ENCODE data around the gene TEAD1. TPM values are rescaled to one million over a fixed set of nuclear protein-coding genes. Genes with fewer than 3 reads are reported as not detected.

The TEAD1 gene
- polyA plus RNA-seq, 1 donor from 2014 or later = 12.2 TPM

DNA sequence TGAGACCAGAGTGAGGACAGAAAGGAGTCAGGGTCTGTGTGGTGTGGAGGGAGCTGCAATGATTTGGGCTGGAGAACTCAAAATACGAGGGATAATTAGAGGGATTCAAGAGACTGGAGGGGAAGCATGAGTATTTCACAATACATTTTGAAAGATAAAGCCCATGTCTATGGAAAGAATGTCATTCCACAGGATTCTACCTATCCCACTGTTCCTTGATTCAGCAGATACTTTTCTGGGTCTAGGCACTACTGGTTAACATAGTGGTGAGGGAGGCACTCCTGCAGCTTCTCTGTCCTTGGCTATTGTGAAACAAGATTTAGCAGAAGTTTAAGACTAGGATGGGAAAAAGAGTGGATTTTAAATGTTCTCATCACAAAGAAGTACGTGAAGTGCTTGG, 262.0 kb downstream of the TEAD1 start:
- H3K4me3 ChIP-seq (ENCODE audit: low read length) = no peak overlapping the region
- no peak overlapping the region for H3K27ac ChIP-seq (ENCODE audit: low read length)
- H3F3A ChIP-seq (ENCODE audit: insufficient read depth, low read length, poor library complexity, severe bottlenecking) = no peaks in the 10 kb centered on the region
- no peaks in the 10 kb centered on the region for H3K27me3 ChIP-seq (ENCODE audit: insufficient read depth, low read depth, low read length)
- H3K9ac ChIP-seq (ENCODE audit: low read length) = no peak overlapping the region
- no peaks in the 10 kb centered on the region for H4K20me1 ChIP-seq (ENCODE audit: insufficient read depth)
- H3K9me2 ChIP-seq (ENCODE audit: insufficient read depth, low read length) = no peaks in the 10 kb centered on the region
- TF ChIP-seq EZH2 (IDR thresholded peaks at IDR 0.05; ENCODE audit: borderline replicate concordance, insufficient read depth, low read length, poor library complexity, severe bottlenecking) (no peak), POLR2AphosphoS5 (IDR thresholded peaks at IDR 0.05) (no peak), SMC3 (conservative IDR thresholded peaks at IDR 0.05; ENCODE audit: poor library complexity) (no peak), RAD21 (conservative IDR thresholded peaks at IDR 0.05) (no peak), MXI1 (conservative IDR thresholded peaks at IDR 0.05; ENCODE audit: poor library complexity, severe bottlenecking) (no peak), TAF1 (IDR thresholded peaks at IDR 0.05; ENCODE audit: low read depth) (no peak), EP300 (conservative IDR thresholded peaks at IDR 0.05; ENCODE audit: poor library complexity, severe bottlenecking) (no peak)
- TF ChIP-seq, protein P1, sequence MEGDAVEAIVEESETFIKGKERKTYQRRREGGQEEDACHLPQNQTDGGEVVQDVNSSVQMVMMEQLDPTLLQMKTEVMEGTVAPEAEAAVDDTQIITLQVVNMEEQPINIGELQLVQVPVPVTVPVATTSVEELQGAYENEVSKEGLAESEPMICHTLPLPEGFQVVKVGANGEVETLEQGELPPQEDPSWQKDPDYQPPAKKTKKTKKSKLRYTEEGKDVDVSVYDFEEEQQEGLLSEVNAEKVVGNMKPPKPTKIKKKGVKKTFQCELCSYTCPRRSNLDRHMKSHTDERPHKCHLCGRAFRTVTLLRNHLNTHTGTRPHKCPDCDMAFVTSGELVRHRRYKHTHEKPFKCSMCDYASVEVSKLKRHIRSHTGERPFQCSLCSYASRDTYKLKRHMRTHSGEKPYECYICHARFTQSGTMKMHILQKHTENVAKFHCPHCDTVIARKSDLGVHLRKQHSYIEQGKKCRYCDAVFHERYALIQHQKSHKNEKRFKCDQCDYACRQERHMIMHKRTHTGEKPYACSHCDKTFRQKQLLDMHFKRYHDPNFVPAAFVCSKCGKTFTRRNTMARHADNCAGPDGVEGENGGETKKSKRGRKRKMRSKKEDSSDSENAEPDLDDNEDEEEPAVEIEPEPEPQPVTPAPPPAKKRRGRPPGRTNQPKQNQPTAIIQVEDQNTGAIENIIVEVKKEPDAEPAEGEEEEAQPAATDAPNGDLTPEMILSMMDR (IDR thresholded peaks at IDR 0.05; ENCODE audit: poor library complexity, severe bottlenecking) = no peak
- TF ChIP-seq, protein P2, sequence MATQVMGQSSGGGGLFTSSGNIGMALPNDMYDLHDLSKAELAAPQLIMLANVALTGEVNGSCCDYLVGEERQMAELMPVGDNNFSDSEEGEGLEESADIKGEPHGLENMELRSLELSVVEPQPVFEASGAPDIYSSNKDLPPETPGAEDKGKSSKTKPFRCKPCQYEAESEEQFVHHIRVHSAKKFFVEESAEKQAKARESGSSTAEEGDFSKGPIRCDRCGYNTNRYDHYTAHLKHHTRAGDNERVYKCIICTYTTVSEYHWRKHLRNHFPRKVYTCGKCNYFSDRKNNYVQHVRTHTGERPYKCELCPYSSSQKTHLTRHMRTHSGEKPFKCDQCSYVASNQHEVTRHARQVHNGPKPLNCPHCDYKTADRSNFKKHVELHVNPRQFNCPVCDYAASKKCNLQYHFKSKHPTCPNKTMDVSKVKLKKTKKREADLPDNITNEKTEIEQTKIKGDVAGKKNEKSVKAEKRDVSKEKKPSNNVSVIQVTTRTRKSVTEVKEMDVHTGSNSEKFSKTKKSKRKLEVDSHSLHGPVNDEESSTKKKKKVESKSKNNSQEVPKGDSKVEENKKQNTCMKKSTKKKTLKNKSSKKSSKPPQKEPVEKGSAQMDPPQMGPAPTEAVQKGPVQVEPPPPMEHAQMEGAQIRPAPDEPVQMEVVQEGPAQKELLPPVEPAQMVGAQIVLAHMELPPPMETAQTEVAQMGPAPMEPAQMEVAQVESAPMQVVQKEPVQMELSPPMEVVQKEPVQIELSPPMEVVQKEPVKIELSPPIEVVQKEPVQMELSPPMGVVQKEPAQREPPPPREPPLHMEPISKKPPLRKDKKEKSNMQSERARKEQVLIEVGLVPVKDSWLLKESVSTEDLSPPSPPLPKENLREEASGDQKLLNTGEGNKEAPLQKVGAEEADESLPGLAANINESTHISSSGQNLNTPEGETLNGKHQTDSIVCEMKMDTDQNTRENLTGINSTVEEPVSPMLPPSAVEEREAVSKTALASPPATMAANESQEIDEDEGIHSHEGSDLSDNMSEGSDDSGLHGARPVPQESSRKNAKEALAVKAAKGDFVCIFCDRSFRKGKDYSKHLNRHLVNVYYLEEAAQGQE (IDR thresholded peaks at IDR 0.05; ENCODE audit: borderline replicate concordance) = no peak
- H3K4me2 ChIP-seq (ENCODE audit: low read length) = no peak overlapping the region
- no peaks in the 10 kb centered on the region for H3K36me3 ChIP-seq (ENCODE audit: insufficient read depth, low read length)
- no peak overlapping the region for H2AFZ ChIP-seq (ENCODE audit: low read depth, low read length)
- no peaks in the 10 kb centered on the region for H3K9me3 ChIP-seq (ENCODE audit: low read length)
- H3K79me2 ChIP-seq (replicated peaks; ENCODE audit: insufficient read depth, low read length) = no peaks in the 10 kb centered on the region

DNA sequence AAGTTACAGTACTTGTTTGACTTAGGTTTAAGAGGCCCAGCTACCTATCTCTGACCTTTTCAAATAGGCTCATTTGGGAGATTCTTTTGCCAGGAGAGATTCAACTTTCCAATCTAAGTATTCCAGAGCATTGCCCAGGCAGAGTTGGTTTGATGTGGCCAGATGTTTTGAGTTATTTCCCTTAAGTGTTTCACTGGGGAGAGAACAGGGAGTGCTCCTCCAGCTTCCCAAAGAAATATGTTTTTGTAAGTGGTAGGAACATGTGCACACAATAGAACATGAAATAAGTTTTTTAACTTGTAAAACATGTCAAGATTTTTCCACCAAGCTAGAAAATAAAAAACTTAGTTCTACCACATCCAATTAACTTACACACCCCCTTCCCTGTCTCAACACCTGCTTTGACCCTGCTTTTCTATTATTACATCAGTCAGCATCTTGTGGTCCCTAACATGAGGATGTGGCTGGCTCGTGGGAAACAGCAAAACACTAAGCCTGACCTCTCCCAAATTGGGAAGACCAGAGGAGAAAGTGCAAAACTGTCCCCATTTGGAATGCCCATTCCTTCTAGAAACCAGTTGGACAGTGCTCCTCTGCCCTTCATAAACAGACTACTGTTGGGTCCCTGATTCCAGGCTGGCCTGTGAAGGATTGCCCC, 264.5 kb downstream of the TEAD1 start:
- Histone ChIP-seq H3K9me3 (ENCODE audit: low read length) (no peaks in the 10 kb centered on the region), H3K27me3 (ENCODE audit: insufficient read depth, low read depth, low read length) (no peaks in the 10 kb centered on the region), H3K27ac (ENCODE audit: low read length) (no peak overlapping the region), H3K4me3 (ENCODE audit: low read length) (no peak overlapping the region), H3K9me2 (ENCODE audit: insufficient read depth, low read length) (no peaks in the 10 kb centered on the region), H2AFZ (ENCODE audit: low read depth, low read length) (no peak overlapping the region), H3K79me2 (replicated peaks; ENCODE audit: insufficient read depth, low read length) (no peaks in the 10 kb centered on the region), H3K4me2 (ENCODE audit: low read length) (no peak overlapping the region), H3F3A (ENCODE audit: insufficient read depth, low read length, poor library complexity, severe bottlenecking) (no peaks in the 10 kb centered on the region), H3K9ac (ENCODE audit: low read length) (no peak overlapping the region), H3K36me3 (ENCODE audit: insufficient read depth, low read length) (peaks cover 6% of the 10 kb centered on the region), H4K20me1 (ENCODE audit: insufficient read depth) (no peaks in the 10 kb centered on the region)
- no peak for TF ChIP-seq SMC3 (conservative IDR thresholded peaks at IDR 0.05; ENCODE audit: poor library complexity)
- TF ChIP-seq MXI1 (conservative IDR thresholded peaks at IDR 0.05; ENCODE audit: poor library complexity, severe bottlenecking) = no peak
- TF ChIP-seq, protein P1 (IDR thresholded peaks at IDR 0.05; ENCODE audit: poor library complexity, severe bottlenecking) = no peak
- no peak for TF ChIP-seq POLR2AphosphoS5 (IDR thresholded peaks at IDR 0.05)
- no peak for TF ChIP-seq TAF1 (IDR thresholded peaks at IDR 0.05; ENCODE audit: low read depth)
- TF ChIP-seq RAD21 (conservative IDR thresholded peaks at IDR 0.05) = no peak
- TF ChIP-seq EZH2 (IDR thresholded peaks at IDR 0.05; ENCODE audit: borderline replicate concordance, insufficient read depth, low read length, poor library complexity, severe bottlenecking) = no peak
- TF ChIP-seq, protein P2 (IDR thresholded peaks at IDR 0.05; ENCODE audit: borderline replicate concordance) = no peak
- no peak for TF ChIP-seq EP300 (conservative IDR thresholded peaks at IDR 0.05; ENCODE audit: poor library complexity, severe bottlenecking)

All from neural cell (in vitro differentiated cells).